Keratinocyte (primary cell): ENCODE data around the gene NSG1. TPM values are rescaled to one million over a fixed set of nuclear protein-coding genes. Genes with fewer than 3 reads are reported as not detected.

Source experiments
- DNase-seq: peaks from one replicate; pipeline ENCODE4 v3.0.0-alpha.2; 2011; ENCODE audit warnings: low read depth, missing footprints, low spot score
- FAIRE-seq: peaks from 2 replicates; lab custom pipeline; 2011; peaks lifted over from hg19 to GRCh38; lab: Jason Lieb, UNC
- H2AFZ ChIP-seq: 2 replicates; pipeline ENCODE4 v1.6.0; 2012; ENCODE audit warnings: low read length, control low read depth, inconsistent platforms; ENCODE audit not compliant: control insufficient read depth
- H3K27ac ChIP-seq: 2 replicates; pipeline ENCODE4 v1.5.1; 2011; ENCODE audit warnings: low read length; ENCODE audit not compliant: control insufficient read depth, insufficient read depth
- H3K27me3 ChIP-seq: 3 replicates; pipeline ENCODE4 v1.6.0; 2011; ENCODE audit warnings: low read length; ENCODE audit not compliant: control insufficient read depth, insufficient read depth; ENCODE audit errors: extremely low read depth
- H3K36me3 ChIP-seq, 2 experiments: 2 replicates in 1 of 2; 3 replicates in 1 of 2; pipeline ENCODE4 v1.5.1; 2011; ENCODE audit warnings: low read length in 2 of 2, mild to moderate bottlenecking in 1 of 2; ENCODE audit not compliant: control insufficient read depth in 2 of 2, insufficient read depth in 2 of 2; ENCODE audit errors: extremely low read depth in 1 of 2
- H3K4me1 ChIP-seq: 3 replicates; pipeline ENCODE4 v1.5.1; 2011; ENCODE audit warnings: low read length; ENCODE audit not compliant: control insufficient read depth, insufficient read depth; ENCODE audit errors: extremely low read depth
- H3K4me2 ChIP-seq: 3 replicates; pipeline ENCODE4 v1.6.0; 2011; ENCODE audit warnings: low read depth, low read length; ENCODE audit not compliant: control insufficient read depth, insufficient read depth; ENCODE audit errors: extremely low read depth
- H3K4me3 ChIP-seq, 3 experiments: fragments of 200-600 bp in 1 of 3; sonication (generic) in 1 of 3; 2 replicates in 2 of 3; 3 replicates in 1 of 3; pipeline ENCODE4 v1.5.1; 2011 to 2016; ENCODE audit warnings: low read length in 3 of 3, mild to moderate bottlenecking in 3 of 3, control low read depth in 2 of 3, inconsistent platforms in 1 of 3, low read depth in 1 of 3, mixed read lengths in 1 of 3, mixed run types in 1 of 3, moderate library complexity in 1 of 3; ENCODE audit not compliant: control insufficient read depth in 2 of 3, insufficient read depth in 2 of 3; ENCODE audit errors: extremely low read depth in 1 of 3
- H3K79me2 ChIP-seq: 2 replicates; pipeline ENCODE4 v1.6.0; 2012; ENCODE audit warnings: low read length; ENCODE audit not compliant: control insufficient read depth, insufficient read depth
- H3K9ac ChIP-seq: 3 replicates; pipeline ENCODE4 v1.6.0; 2011; ENCODE audit warnings: low read length; ENCODE audit not compliant: control insufficient read depth, insufficient read depth; ENCODE audit errors: extremely low read depth
- H3K9me1 ChIP-seq: 3 replicates; pipeline ENCODE4 v1.6.0; 2011; ENCODE audit warnings: low read length; ENCODE audit not compliant: control insufficient read depth, insufficient read depth; ENCODE audit errors: extremely low read depth
- H3K9me3 ChIP-seq: 2 replicates; pipeline ENCODE4 v1.5.1; 2012; ENCODE audit warnings: low read depth, low read length; ENCODE audit not compliant: control insufficient read depth
- H4K20me1 ChIP-seq: 3 replicates; pipeline ENCODE4 v1.6.0; 2011; ENCODE audit warnings: low read length; ENCODE audit not compliant: control insufficient read depth, insufficient read depth; ENCODE audit errors: extremely low read depth
- CTCF ChIP-seq, 3 experiments: IDR thresholded peaks in 1 of 3; conservative IDR thresholded peaks in 1 of 3; optimal IDR thresholded peaks in 1 of 3; 2 replicates in 2 of 3; 3 replicates in 1 of 3; pipeline versions ENCODE3 to v1.5.1; 2011; ENCODE audit warnings: low read length in 3 of 3, mild to moderate bottlenecking in 3 of 3, moderate library complexity in 2 of 3, control low read depth in 1 of 3, inconsistent platforms in 1 of 3; ENCODE audit not compliant: insufficient read depth in 2 of 3; ENCODE audit errors: extremely low read depth in 1 of 3
- EZH2 ChIP-seq: IDR thresholded peaks from one replicate; pipeline ENCODE4 v1.6.1; 2012; ENCODE audit warnings: inconsistent platforms, mild to moderate bottlenecking, low read length, moderate library complexity
- dilution Hi-C: fragments of 300-500 bp; cut with MboI; formaldehyde crosslinking; loops from one replicate; pipeline ENCODE4 v1.7.0; 2020; ENCODE audit warnings: low sequenced_read_pairs; ENCODE audit not compliant: extremely low pct_ligation_motif_present
- polyA plus RNA-seq, 5 experiments: library from polyadenylated mRNA; depleted of rRNA in 3 of 5; stranded (reverse) in 3 of 5; stranded (forward) in 1 of 5; unstranded in 1 of 5; fragments of >200 nt; gene quantifications; 1 replicate in 1 of 5; 2 replicates in 3 of 5; 3 replicates in 1 of 5; pipeline versions ENCODE4 v1.2.1 to v1.2.3, GENCODE V29; 2011 to 2012; ENCODE audit warnings: missing spikeins in 2 of 5, low read depth in 1 of 5, low replicate concordance in 1 of 5

Gene NSG1
- polyA plus RNA-seq, 1 donor (not counting 4 experiments of a cell fraction or from before 2014, with no cell fraction given) = 49.3 TPM

GRCh38 chr4:4385729-4386295, 1.1 kb upstream of the NSG1 start:
- peaks cover 0 to 2% of the 10 kb centered on the region in 2 experiments for H3K36me3 ChIP-seq
- H3K4me2 ChIP-seq = peak overlapping the region; percentile 78
- H3K9me3 ChIP-seq = no peaks in the 10 kb centered on the region
- no peak overlapping the region for H3K27ac ChIP-seq
- no peaks in the 10 kb centered on the region for H4K20me1 ChIP-seq
- H3K27me3 ChIP-seq = peaks cover 14% of the 10 kb centered on the region
- TF ChIP-seq CTCF (optimal IDR thresholded peaks at IDR 0.05 in 1 of 3, IDR thresholded peaks at IDR 0.05 in 1 of 3, conservative IDR thresholded peaks at IDR 0.05 in 1 of 3; ENCODE audit: extremely low read depth in 1 of 3, insufficient read depth in 2 of 3, low read length in 3 of 3) (no peak), EZH2 (no peak)
- DNase-seq = no peak
- no peaks in the 10 kb centered on the region for H3K79me2 ChIP-seq
- dilution Hi-C loops = no loop called here
- no peak for FAIRE-seq
- no peak overlapping the region for H3K9ac ChIP-seq
- no peaks in the 10 kb centered on the region for H3K9me1 ChIP-seq
- H2AFZ ChIP-seq = peak overlapping the region; percentile 63
- H3K4me1 ChIP-seq = peaks cover 13% of the 10 kb centered on the region
- H3K4me3 ChIP-seq = peak overlapping the region; percentile 54 to 75 (median 67)

- Histone ChIP-seq H3K4me3 (peak overlapping the region; percentile 54 to 75 (median 67)), H3K9me1 (no peaks in the 10 kb centered on the region), H3K27ac (no peak overlapping the region), H3K79me2 (no peaks in the 10 kb centered on the region), H3K4me2 (peak overlapping the region; percentile 78), H4K20me1 (no peaks in the 10 kb centered on the region), H3K4me1 (peaks cover 13% of the 10 kb centered on the region), H3K9me3 (no peaks in the 10 kb centered on the region), H3K9ac (peak overlapping the region; percentile 54), H2AFZ (peak overlapping the region; percentile 63), H3K36me3 (peaks cover 0 to 2% of the 10 kb centered on the region in 2 experiments), H3K27me3 (peaks cover 14% of the 10 kb centered on the region)
- dilution Hi-C loops = no loop called here
- DNase-seq (no peak), FAIRE-seq (no peak)
- TF ChIP-seq CTCF (optimal IDR thresholded peaks at IDR 0.05 in 1 of 3, IDR thresholded peaks at IDR 0.05 in 1 of 3, conservative IDR thresholded peaks at IDR 0.05 in 1 of 3; ENCODE audit: extremely low read depth in 1 of 3, insufficient read depth in 2 of 3, low read length in 3 of 3) (no peak), EZH2 (no peak)
These were observed 586 bp upstream of the NSG1 start for GRCh38 chr4:4386296-4386735.
